ENCODE measurements around the gene NTM. TPM values are rescaled to one million over a fixed set of nuclear protein-coding genes. Genes with fewer than 3 reads are reported as not detected.

Gene NTM
- total and polyA plus RNA-seq, 2 of the 8 experiments (the other 6 are each of a cell fraction or from before 2014, with no cell fraction given): 13.4 to 20.0 TPM

GRCh38 chr11:132200353-132200936 lies 830.0 kb downstream of the NTM start:
- H3K23me2 ChIP-seq (ENCODE audit: low read depth, low read length): no peaks in the 10 kb centered on the region
- no peaks in the 10 kb centered on the region for H3K79me2 ChIP-seq (ENCODE audit: control insufficient read depth in 1 of 2, insufficient read depth in 2 of 2, low read length in 2 of 2)
- TF ChIP-seq KDM5A (IDR thresholded peaks at IDR 0.05; ENCODE audit: low read length): no peak
- 0 out of 2 replicates have a peak, but pooled peaks have one; percentile 21 for TF ChIP-seq RXRA (IDR thresholded peaks at IDR 0.05; ENCODE audit: insufficient read depth, low read depth, low read length)
- no peak for TF ChIP-seq POU5F1 (IDR thresholded peaks at IDR 0.05; ENCODE audit: low read depth, low read length)
- H2AFZ ChIP-seq (ENCODE audit: low read length): no peak overlapping the region
- no peak overlapping the region for H3K56ac ChIP-seq (replicated peaks; ENCODE audit: insufficient read length, low read depth, low read length)
- H4K8ac ChIP-seq (ENCODE audit: extremely low read depth, insufficient read depth, low read length): no peak overlapping the region
- H4K91ac ChIP-seq (replicated peaks; ENCODE audit: insufficient read length, low read length): no peak overlapping the region
- H2BK5ac ChIP-seq (ENCODE audit: low read depth, low read length): no peak overlapping the region
- CTCF ChIA-PET (ENCODE audit: partially characterized antibody): interaction anchor here (0.6 to 5.6 kb wide), 4 partner anchors 14 to 202 kb away, joined by 3 to 41 read pairs (median 4); no protein-coding TSS in a partner anchor
- H3K79me1 ChIP-seq (ENCODE audit: low read depth, low read length): no peaks in the 10 kb centered on the region; the same call in 1 of the 2 replicates
- no peak overlapping the region for H3K18ac ChIP-seq (ENCODE audit: extremely low read depth, low read length)
- no peak overlapping the region for H2BK12ac ChIP-seq (ENCODE audit: low read depth, low read length)
- no peak overlapping the region for H2BK120ac ChIP-seq (replicated peaks; ENCODE audit: low read depth, low read length)
- no peaks in the 10 kb centered on the region for H3K27me3 ChIP-seq (replicated peaks in 1 of 4; ENCODE audit: control insufficient read depth in 3 of 4, extremely low read depth in 1 of 4, insufficient read depth in 3 of 4, low read length in 3 of 4)
- no peak overlapping the region for H2BK15ac ChIP-seq (ENCODE audit: low read length)
- no peak overlapping the region for H4K5ac ChIP-seq (ENCODE audit: insufficient read length, low read depth, low read length)
- WGBS, 2 experiments (ENCODE audit: extremely low coverage in 1 of 2, insufficient coverage in 1 of 2, insufficient read length in 1 of 2, insufficient replicate concordance in 2 of 2, low coverage in 1 of 2, low lambda C conversion rate in 2 of 2, missing lambda C conversion rate in 1 of 2): 88% methylated on average over 6 of the region's 6 CpGs; no CpG with 5 or more reads in 1 of the 2 experiments
- no peak overlapping the region for H3K14ac ChIP-seq (ENCODE audit: insufficient read length)
- no peak overlapping the region for H3K4ac ChIP-seq (replicated peaks; ENCODE audit: insufficient read length, low read depth, low read length)
- H4K20me1 ChIP-seq (replicated peaks in 1 of 2; ENCODE audit: control insufficient read depth in 1 of 2, insufficient read depth in 2 of 2, low read length in 2 of 2): no peaks in the 10 kb centered on the region
- H3K4me1 ChIP-seq (replicated peaks in 1 of 4; ENCODE audit: control insufficient read depth in 3 of 4, insufficient read depth in 4 of 4, low read length in 3 of 4): no peaks in the 10 kb centered on the region
- no peaks in the 10 kb centered on the region for H3K9me3 ChIP-seq (ENCODE audit: insufficient read depth in 2 of 2, low read depth in 1 of 2, low read length in 1 of 2)
- no peak overlapping the region for H3K9ac ChIP-seq (replicated peaks in 1 of 4; ENCODE audit: extremely low read depth in 1 of 4, low read depth in 3 of 4, low read length in 3 of 4)
- peak; percentile 13 for FAIRE-seq
- H2BK20ac ChIP-seq (ENCODE audit: low read length): no peak overlapping the region
- POLR2A ChIA-PET (ENCODE audit: partially characterized antibody): no interaction called here
- no peak overlapping the region for H2AK5ac ChIP-seq (ENCODE audit: low read depth, low read length)
- DNase-seq (ENCODE audit: low read depth in 1 of 2, low spot score in 2 of 2): no peak
- H3K4me2 ChIP-seq (ENCODE audit: insufficient read depth in 1 of 2, low read depth in 2 of 2, low read length in 2 of 2): no peak overlapping the region
- H3K27ac ChIP-seq (ENCODE audit: low read depth, low read length): no peak overlapping the region
- no peak overlapping the region for H3K23ac ChIP-seq (ENCODE audit: insufficient read length)
- H3K36me3 ChIP-seq (ENCODE audit: control insufficient read depth in 2 of 4, insufficient read depth in 4 of 4, low read length in 3 of 4): no peaks in the 10 kb centered on the region
- H3K4me3 ChIP-seq (ENCODE audit: extremely low read depth in 1 of 4, insufficient read depth in 2 of 4, low read depth in 3 of 4, low read length in 4 of 4): no peak overlapping the region
